NCI-H2081 (cell line): Measurements from ENCODE around the gene CAPN8.

Source experiments
- DNase-seq, 2 experiments: peaks; one replicate each; lab custom pipeline; 2025; lab: John Stamatoyannopoulos, UW

The CAPN8 gene

GRCh38 chr1:223702735-223703667 is 37.5 kb upstream of the CAPN8 start:
- DNase-seq, result no peak

- no peak for DNase-seq
These were observed 35.6 kb upstream of the CAPN8 start for GRCh38 chr1:223700942-223701637.

GRCh38 chr1:223700388-223700918 is 35.0 kb upstream of the CAPN8 start:
- DNase-seq, result no peak

- DNase-seq, result no peak
These were observed 30.4 kb upstream of the CAPN8 start for GRCh38 chr1:223695941-223696340.

GRCh38 chr1:223695014-223695548 is 29.6 kb upstream of the CAPN8 start:
- no peak for DNase-seq

GRCh38 chr1:223691121-223691520 is 25.6 kb upstream of the CAPN8 start:
- no peak for DNase-seq

GRCh38 chr1:223684488-223684792 is 18.9 kb upstream of the CAPN8 start:
- DNase-seq, result no peak

GRCh38 chr1:223683586-223684487 is 18.3 kb upstream of the CAPN8 start:
- DNase-seq, result peak; percentile 91

GRCh38 chr1:223682502-223682901 is 17.0 kb upstream of the CAPN8 start:
- DNase-seq, result no peak

- DNase-seq, result no peak
These were observed 14.7 kb upstream of the CAPN8 start for GRCh38 chr1:223680188-223680587.

- DNase-seq, result no peak
These were observed 13.3 kb upstream of the CAPN8 start for GRCh38 chr1:223678841-223679240.

- no peak for DNase-seq
These were observed 8.8 kb upstream of the CAPN8 start for GRCh38 chr1:223674119-223674890.

GRCh38 chr1:223670458-223671159 is 5.1 kb upstream of the CAPN8 start:
- DNase-seq, result peak; percentile 10 to 40

GRCh38 chr1:223669003-223669795 is 3.7 kb upstream of the CAPN8 start:
- no peak for DNase-seq

GRCh38 chr1:223667484-223668182 is 2.1 kb upstream of the CAPN8 start:
- no peak for DNase-seq

GRCh38 chr1:223664106-223664505 is 1.4 kb downstream of the CAPN8 start:
- no peak for DNase-seq

GRCh38 chr1:223662943-223663342 is 2.6 kb downstream of the CAPN8 start:
- DNase-seq, result no peak

GRCh38 chr1:223659711-223660110 is 5.8 kb downstream of the CAPN8 start:
- no peak for DNase-seq

GRCh38 chr1:223657978-223658377 is 7.5 kb downstream of the CAPN8 start:
- no peak for DNase-seq
